ENCODE measurements around the gene MTERF1.

DNA sequence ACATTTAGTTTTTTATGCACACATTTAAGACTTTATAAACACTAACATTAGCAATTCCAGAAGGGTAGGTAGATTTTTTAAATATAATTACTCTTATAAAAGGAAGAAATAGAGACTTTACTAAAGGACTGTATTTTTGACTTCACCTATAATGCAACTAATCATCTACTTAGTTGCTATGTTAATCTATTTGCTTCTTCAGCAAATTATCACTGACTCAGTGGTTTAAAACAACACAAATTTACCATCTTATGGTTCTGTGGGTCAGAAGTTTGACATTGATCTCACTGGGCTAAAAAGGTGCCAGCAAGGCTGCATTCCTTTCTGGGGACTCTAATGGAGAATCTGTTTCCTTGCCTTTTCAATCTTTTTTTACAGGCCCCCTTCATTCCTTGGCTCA lies 7.6 kb downstream of the MTERF1 start:
- TF ChIP-seq CTCF (IDR thresholded peaks at IDR 0.05; ENCODE audit: poor library complexity) (no peak), EZH2phosphoT487 (IDR thresholded peaks at IDR 0.05; ENCODE audit: low read depth, severe bottlenecking, unreplicated experiment) (no peak)

Measured in hepatocyte (in vitro differentiated cells).